HCT116 (cell line): ENCODE results near the gene GJA8.
"Not testable (repeated sequence)": the region's sequence is repeated elsewhere in the genome, so short reads cannot be mapped to it uniquely, and the experiment has no call there.

Source experiments
- CBX3 ChIP-seq: IDR thresholded peaks from 2 replicates; pipeline ENCODE4 v1.6.1; 2012; ENCODE audit warnings: low read depth
- FOSL1 ChIP-seq: IDR thresholded peaks from 2 replicates; pipeline ENCODE4 v1.6.1; 2012; ENCODE audit warnings: low read depth
- POLR2A ChIP-seq: IDR thresholded peaks from 2 replicates; pipeline ENCODE4 v1.7.0; 2011; ENCODE audit warnings: borderline replicate concordance; ENCODE audit not compliant: insufficient read depth, insufficient read length; ENCODE audit errors: extremely low read depth
- POLR2AphosphoS5 ChIP-seq: IDR thresholded peaks from 2 replicates; pipeline ENCODE4 v1.6.1; 2011; ENCODE audit warnings: mild to moderate bottlenecking, low read depth, low read length, moderate library complexity
- RAD21 ChIP-seq: IDR thresholded peaks from 2 replicates; pipeline ENCODE4 v1.6.1; 2012; ENCODE audit warnings: low read depth, mild to moderate bottlenecking
- SIN3A ChIP-seq: IDR thresholded peaks from 2 replicates; pipeline ENCODE4 v1.6.1; 2012; ENCODE audit warnings: low read depth
- TF ChIP-seq, protein P1 (sequence below): IDR thresholded peaks from 2 replicates; pipeline ENCODE4 v1.6.1; 2012; ENCODE audit warnings: low read depth
- TF ChIP-seq, protein P2 (sequence below), 3 experiments: fragments of 200-600 bp in 1 of 3; sonication (generic) in 1 of 3; IDR thresholded peaks in 2 of 3; conservative IDR thresholded peaks in 1 of 3; 2 replicates each; pipeline ENCODE4 v1.5.1; 2012 to 2017; ENCODE audit warnings: low read depth in 2 of 3, low read length in 2 of 3, antibody characterized with exemption in 1 of 3, borderline replicate concordance in 1 of 3, control low read depth in 1 of 3, mild to moderate bottlenecking in 1 of 3, mixed read lengths in 1 of 3, mixed run types in 1 of 3, moderate library complexity in 1 of 3; ENCODE audit not compliant: insufficient read depth in 1 of 3

DNA sequence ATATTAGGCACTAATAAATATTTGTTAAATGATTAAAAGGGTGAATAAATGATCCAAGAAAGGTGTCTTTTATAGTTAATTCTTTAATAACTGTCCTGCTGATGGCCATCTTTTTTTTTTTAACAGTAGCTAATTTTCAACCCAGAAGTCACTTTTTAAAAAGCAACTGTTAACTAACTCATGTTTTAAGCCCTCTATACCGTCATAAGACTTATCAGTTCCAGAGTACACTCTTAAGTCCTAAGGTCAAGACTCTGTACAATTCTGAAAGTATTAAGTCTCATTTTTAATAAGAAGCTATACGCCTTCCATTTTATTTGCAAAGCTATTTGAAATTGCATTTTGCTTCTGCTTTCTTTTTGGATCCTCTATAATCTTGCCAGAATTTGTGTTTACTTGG lies 28.5 kb downstream of the GJA8 start:
- TF ChIP-seq, protein P1, sequence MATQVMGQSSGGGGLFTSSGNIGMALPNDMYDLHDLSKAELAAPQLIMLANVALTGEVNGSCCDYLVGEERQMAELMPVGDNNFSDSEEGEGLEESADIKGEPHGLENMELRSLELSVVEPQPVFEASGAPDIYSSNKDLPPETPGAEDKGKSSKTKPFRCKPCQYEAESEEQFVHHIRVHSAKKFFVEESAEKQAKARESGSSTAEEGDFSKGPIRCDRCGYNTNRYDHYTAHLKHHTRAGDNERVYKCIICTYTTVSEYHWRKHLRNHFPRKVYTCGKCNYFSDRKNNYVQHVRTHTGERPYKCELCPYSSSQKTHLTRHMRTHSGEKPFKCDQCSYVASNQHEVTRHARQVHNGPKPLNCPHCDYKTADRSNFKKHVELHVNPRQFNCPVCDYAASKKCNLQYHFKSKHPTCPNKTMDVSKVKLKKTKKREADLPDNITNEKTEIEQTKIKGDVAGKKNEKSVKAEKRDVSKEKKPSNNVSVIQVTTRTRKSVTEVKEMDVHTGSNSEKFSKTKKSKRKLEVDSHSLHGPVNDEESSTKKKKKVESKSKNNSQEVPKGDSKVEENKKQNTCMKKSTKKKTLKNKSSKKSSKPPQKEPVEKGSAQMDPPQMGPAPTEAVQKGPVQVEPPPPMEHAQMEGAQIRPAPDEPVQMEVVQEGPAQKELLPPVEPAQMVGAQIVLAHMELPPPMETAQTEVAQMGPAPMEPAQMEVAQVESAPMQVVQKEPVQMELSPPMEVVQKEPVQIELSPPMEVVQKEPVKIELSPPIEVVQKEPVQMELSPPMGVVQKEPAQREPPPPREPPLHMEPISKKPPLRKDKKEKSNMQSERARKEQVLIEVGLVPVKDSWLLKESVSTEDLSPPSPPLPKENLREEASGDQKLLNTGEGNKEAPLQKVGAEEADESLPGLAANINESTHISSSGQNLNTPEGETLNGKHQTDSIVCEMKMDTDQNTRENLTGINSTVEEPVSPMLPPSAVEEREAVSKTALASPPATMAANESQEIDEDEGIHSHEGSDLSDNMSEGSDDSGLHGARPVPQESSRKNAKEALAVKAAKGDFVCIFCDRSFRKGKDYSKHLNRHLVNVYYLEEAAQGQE = not testable (repeated sequence)
- not testable (repeated sequence) for TF ChIP-seq POLR2A, FOSL1, POLR2AphosphoS5, CBX3, SIN3A, RAD21
- TF ChIP-seq, protein P2, sequence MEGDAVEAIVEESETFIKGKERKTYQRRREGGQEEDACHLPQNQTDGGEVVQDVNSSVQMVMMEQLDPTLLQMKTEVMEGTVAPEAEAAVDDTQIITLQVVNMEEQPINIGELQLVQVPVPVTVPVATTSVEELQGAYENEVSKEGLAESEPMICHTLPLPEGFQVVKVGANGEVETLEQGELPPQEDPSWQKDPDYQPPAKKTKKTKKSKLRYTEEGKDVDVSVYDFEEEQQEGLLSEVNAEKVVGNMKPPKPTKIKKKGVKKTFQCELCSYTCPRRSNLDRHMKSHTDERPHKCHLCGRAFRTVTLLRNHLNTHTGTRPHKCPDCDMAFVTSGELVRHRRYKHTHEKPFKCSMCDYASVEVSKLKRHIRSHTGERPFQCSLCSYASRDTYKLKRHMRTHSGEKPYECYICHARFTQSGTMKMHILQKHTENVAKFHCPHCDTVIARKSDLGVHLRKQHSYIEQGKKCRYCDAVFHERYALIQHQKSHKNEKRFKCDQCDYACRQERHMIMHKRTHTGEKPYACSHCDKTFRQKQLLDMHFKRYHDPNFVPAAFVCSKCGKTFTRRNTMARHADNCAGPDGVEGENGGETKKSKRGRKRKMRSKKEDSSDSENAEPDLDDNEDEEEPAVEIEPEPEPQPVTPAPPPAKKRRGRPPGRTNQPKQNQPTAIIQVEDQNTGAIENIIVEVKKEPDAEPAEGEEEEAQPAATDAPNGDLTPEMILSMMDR (IDR thresholded peaks at IDR 0.05 in 2 of 3, conservative IDR thresholded peaks at IDR 0.05 in 1 of 3; ENCODE audit: borderline replicate concordance in 1 of 3, insufficient read depth in 1 of 3, low read depth in 2 of 3, low read length in 2 of 3) = not testable (repeated sequence)
